HG03095 (cell line): ENCODE data around the gene BRCA2.

Experiments
- ATAC-seq: cut with Tn5 transposase; IDR thresholded peaks from one replicate; pipeline ENCODE4 v1.9.1; 2021; ENCODE audit warnings: moderate library complexity; ENCODE audit not compliant: unreplicated experiment

Gene BRCA2

DNA sequence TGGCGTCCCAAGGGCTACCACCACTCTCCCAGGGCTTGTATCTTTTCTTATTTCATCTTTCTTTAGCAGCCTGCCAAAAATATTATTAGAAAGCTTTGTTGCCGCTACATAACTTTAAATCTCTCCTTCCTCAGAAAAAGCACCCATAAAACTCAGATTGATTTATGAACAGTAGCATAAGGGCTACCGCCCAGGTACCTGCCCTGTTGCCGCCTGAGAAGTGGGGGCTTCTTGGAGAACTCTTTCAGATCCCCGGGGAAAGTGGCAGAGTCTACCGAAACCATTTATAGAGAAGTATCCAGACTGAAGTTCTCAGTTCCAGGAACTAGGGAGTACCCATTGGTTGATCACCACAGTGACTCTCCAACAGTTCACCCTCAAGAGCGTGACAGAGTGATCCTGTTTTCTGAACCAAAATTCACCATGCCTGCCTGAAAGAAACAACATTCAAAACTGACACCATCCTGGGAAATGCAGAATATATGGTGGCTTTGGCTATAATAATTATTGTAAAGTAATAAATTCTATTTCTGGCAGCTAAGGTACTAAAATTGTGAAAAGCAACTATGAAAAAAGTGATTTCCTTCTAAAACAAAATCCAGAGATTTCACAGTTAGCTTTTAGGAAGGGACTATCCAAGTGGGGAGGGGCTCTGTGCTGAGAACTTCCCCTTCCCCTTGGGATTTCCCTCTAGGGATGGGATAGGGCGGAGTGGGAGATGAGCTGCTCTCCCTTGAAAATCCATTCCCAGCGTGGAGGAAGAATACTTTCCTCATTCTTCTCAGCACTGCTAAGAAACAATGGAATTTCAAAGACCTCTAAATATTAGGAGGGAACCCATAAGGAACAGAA, 113.5 kb downstream of the BRCA2 start:
- no peak for ATAC-seq

GRCh38 chr13:32429433-32429909, 114.2 kb downstream of the BRCA2 start:
- ATAC-seq = no peak

DNA sequence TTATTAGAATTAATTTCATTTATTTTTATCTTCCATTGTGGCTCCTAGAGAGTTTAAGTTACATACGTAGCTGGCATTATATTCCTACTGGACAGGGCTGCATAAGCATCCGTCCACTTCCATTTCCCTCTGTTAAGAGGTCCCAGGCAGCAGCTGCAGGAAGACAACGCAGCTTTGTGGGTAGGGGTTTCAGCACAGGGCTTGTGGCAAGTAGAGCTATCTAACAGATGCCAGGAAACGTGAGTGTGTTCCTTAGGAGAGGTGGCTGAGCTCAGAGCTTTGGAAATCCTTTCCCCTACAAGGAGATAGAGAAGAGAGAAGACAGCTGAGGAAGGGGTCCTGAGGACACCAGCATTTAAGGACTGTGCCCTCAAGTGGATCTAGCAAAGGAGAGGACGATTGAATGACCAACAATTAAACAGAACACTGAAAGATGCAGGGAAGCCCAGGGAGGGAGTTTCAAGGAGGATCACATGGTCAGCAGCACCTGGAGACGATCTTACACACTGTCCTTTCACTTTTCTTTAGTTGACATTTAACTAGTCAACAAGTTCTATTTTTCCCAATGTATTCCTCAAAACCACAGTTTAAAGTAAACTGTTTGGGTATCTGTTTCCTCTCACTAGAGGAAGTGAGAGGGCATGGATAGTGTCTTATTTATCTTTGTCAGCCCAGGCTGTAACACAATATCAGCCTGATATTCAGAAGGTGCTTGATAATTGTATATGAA, 114.9 kb downstream of the BRCA2 start:
- ATAC-seq = no peak

GRCh38 chr13:32431361-32431760, 116.1 kb downstream of the BRCA2 start:
- ATAC-seq = no peak

GRCh38 chr13:32432856-32433255, 117.5 kb downstream of the BRCA2 start:
- no peak for ATAC-seq

DNA sequence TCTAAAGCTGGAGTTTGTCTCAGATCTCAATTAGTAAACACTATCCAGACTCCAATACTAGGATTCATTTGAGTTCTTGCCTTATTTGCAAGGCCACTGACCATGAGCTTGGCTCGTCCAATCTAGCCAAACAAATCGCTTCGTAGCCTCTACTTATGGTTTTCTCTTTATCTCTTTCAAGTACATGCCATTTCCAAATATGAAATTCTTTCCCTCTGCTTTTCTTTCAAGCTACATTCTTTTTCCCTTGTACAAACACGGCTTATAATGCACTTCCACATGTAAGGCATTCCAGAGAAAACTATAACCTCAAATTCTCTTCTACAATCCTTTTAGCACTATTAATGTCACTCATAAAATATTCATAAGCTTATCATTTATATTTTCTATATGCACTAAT, 123.6 kb downstream of the BRCA2 start:
- ATAC-seq = no peak

DNA sequence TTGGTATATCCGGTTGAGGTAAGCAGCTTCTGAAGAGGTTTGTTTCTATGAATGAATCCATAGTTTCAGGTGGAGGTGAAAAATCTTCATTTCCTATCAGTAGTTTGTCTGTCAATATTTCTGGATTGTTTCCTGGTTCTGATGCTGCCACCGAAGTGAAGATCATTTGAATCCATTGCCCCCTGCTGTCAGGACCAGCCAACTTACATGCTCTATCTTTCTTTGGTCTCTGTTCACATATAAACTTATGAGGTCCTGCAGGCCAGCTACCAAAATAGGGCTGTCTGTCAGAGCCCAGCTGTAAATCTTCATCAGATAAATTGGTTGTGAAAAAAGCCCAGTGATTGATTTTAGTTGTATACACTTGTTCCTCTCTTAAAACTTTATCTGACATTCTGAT, 127.8 kb downstream of the BRCA2 start:
- ATAC-seq = no peak

- ATAC-seq = no peak
Measured at GRCh38 chr13:32445461-32445860, 130.2 kb downstream of the BRCA2 start.

DNA sequence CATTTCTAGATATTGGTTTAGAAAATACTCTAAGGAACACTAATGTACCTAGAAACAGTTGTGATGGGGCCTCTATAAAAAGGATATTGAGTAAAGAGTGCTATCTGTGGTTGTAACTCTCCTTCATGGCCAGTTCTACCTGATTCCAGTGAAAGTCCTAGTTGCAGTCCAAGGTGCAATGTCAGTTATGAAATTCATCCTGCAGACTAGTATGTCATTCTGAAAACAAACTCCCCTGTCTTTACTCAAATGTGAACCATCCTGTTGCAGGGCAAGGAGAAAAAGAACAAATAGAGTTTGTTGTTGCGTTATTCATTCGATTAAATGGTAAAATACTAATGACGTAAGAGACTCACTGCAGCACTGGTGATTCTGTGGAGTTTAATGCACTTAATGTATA, 130.9 kb downstream of the BRCA2 start:
- ATAC-seq = no peak

DNA sequence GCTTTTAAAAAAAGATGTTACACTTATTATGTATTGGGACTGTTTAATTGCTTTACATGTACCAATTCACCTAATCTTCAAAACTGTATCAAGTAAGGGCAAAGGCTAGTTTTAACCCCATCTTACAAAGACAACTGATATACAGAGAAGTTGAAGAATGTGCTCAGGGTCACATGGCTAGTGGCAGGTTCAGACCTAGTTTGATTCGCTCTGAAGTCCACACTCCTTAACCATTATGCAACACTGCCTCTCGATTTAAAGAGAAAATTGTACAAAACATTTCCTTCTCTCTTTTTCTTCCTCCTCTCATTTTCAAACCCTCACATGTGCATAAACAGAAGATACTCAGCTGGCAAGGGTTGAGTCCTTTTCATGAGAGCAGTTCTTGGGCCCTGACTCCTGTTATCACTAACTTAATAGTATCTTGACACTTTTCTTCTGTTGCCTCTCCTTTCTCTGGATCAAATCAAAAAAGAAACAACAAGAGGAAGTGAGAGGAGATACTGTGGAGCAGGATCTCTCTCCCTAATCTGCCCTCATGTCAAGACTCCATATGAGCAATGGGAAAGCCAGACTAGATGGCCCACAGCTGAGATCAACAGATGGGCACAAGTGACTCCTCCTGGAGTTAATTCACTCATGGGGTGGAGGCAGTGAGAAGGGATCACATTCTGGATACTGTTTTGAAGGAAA, 131.6 kb downstream of the BRCA2 start:
- no peak for ATAC-seq

- ATAC-seq = no peak
Measured at GRCh38 chr13:32447894-32448623, 132.8 kb downstream of the BRCA2 start.

DNA sequence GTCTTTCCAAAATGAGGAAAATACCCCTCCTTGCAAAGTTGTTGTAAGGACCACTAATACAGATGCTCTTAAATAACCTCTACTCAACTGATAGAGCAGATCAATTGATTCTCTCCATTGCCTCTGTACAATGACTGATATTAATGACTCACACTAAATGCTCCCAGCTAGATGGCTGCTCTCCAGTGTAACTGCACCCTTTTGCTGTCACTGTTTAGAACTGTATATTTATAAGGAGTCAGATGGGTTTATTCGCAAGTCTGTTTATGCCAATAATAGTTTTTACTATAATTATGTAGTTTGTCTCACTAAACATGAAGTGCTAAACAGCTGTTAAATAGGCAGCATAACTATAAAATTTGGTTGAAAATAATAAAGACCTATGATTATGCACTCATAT, 133.7 kb downstream of the BRCA2 start:
- ATAC-seq = no peak
